ENCODE measurements around the gene ANO1.

ANO1 gene

DNA sequence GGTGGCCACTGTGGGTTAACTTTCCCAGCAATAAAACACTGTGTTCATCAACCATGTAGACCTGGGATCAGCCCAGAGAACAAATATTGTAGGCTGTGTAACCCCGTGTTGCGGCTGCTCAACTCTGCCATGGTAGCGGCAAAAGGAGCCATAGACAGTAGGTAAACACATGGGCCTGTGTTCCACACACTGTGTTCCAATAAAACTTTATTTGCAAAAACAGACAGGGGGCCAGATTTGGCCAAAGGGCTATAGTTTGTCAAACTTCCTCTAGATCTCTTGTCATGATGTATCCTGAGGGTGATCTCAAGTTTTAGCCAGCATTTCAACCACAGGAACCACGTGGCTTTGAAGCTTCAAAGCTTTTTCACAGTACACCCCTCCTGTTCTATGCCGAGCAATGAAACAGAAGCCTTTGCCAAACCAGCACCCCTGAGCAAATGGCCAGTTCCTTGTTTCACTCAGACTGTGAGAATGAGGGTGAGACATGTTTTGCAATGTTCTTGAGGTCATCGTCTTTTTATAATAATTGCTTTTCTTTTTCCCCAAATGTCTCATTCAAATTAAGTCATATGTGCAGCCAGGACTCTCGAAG lies 75.1 kb downstream of the ANO1 start:
- no peak for DNase-seq (ENCODE audit: extremely low spot score, insufficient read length, low read depth)
- no peak for FAIRE-seq

DNA sequence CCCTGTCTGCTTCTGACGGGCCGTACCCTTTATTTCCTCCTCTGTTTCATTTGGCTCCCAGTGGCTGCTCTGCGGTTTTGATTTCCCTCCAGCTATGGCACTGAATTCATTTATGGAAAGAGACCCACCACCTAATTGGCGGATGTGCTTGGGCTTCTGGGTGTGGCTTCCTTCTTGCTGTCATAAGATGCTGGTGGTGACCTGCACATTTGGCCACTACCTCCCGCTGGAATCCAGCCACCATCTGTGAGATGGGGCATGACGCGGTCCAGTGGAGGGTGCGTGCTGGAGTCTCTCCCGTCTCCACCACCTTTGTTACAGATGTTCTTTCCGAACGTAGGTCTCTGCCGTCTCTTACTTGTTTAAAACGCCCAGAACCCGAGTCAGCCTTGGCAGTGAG lies 77.3 kb downstream of the ANO1 start:
- DNase-seq (ENCODE audit: extremely low spot score, insufficient read length, low read depth): no peak
- FAIRE-seq: no peak

DNA sequence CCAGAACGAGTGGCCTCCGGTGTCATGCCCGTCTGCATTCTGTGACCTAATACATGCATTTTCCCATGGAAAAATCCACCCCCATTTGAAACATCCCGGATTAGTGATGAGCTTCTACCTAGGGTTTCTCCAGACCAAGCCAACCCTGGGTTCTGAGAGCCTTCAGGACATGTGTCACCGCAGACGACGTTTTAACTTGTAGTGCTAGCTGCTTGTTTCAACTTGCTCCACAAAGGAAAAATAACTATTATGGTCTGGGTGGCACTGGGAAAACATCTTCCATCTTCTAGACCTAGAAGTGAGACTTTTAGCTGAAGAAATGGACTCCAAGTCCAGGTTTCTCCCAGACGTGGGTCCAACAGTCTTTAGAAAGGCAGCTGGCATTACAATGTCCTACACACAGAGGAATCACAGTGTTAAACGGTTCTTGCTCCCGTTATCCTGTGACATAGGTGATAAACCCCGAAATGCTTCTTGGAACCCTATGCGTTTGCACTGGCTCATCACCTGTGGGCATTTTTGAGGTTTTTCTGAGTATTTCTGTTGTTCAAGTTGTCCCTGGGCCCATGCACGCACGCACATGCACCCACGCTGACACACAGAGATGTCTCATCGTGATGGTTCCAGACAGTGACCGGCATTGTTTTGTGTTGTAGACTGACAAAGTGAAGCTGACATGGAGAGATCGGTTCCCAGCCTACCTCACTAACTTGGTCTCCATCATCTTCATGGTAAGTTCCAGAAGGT lies 78.3 kb downstream of the ANO1 start:
- FAIRE-seq (no peak), DNase-seq (ENCODE audit: extremely low spot score, insufficient read length, low read depth) (no peak)

DNA sequence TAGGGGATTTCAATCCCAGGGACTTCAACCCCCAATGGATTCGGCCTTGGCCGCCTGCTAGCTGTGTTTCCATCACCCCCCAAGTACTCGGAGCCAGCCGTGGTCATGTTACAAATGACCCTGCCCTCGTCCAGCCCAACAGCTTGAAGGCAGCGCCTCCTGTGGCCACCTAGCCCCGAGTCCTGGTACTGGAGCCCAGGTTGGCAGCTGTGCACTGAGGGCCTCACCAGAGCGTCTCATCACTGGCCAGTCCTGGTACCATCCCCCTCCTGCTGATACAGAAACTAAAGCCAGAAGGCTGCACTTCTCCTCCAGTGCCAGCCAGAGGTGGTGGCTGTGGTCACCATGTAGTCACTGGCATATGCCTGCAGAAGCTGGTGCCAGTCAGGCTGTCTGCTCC lies 80.1 kb downstream of the ANO1 start:
- no peak for FAIRE-seq
- no peak for DNase-seq (ENCODE audit: extremely low spot score, insufficient read length, low read depth)

DNA sequence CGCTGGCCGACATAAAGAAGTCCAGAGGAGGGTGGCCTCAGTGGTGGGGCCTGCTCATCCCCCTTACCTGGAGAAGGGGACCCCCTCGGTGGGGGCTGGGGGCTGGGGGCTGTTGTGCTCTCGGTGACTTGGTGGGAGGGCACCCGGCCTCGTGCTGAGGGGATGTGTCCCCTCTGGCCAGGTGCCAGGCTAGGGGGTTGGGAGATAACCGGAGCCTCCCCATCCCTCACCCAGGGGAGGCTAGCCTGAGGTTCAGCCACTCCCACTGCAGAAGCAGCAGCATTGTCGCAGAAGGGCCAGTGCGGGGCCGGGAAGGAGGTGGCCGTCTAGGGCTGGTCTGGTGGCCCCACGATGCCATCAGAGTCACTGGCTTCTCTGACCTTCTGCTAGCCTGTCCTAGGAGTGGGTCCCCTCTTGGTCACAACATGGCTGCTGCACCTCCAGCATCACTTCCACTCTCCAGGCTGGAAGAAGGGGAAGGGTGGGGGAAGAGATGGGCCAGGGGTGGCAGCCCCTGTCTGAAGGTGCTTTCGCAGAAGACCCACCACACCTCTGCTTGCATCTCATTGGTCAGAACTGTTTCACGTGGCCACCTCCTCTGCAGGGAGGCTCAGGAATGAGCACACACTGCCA lies 80.8 kb downstream of the ANO1 start:
- no peak for FAIRE-seq
- DNase-seq (ENCODE audit: extremely low spot score, insufficient read length, low read depth): no peak

DNA sequence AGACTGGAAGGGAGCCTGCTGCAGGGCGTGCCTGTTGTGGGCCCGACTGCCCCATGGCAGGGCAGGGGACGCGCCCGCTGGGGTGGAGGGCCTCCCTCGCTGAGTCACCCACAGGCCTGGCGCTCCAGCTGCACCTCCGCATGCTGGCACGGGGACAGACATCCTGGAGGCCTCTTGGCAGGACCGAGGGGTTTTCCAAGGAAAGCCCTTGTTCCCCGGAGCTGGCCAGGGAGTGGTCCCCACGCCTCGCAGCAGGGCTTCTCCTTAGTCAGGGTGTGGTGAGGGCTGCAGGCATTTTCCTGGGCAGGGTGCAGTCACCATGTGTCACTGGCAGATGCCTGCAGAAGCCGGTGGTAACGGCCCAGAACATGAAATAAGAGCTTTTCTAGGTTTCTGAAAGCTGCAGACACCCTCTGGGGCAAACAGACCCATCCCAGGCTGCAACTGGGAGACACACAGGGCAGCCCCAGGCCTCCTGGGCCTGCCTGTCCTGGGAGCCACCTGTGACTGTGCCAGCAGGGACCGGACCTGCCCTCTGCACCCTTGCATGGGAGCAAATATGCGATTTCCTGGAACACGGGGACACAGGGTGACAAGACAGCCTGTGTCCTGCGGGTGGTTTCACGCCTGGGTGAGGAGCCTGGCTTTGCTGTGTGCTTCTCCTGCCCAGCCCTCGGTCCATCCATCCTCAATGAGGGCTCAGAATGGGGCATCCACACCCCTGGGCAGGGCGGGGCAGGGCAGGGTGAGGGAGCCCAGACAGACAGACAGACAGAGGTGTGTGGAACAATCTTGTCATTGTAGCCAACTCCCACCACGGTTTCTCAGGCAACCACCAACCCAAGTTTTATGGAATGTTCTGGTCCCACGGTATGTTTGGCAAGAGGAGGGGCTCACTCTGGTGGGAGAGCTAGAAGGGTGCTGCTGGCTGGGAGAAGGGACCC lies 81.8 kb downstream of the ANO1 start:
- FAIRE-seq: no peak

DNA sequence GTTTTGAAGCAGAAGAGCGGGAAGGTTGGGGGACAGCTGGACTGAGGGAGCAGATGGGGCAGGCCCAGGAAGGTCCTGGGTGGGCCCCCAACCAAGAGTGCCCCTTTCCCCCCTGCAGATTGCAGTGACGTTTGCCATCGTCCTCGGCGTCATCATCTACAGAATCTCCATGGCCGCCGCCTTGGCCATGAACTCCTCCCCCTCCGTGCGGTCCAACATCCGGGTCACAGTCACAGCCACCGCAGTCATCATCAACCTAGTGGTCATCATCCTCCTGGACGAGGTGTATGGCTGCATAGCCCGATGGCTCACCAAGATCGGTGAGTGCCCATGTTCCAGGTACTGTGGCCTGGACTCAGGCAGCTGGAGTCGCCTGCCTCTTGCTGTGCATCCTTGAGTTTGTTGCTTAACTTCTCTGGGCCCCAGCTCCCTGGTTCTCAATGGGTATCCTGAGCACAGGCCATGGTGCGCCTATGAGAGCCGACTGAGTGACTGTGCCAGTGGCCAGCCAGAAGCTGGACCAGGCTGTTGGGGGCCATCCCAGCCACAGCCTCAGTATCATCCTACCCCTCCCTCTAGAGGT lies 83.0 kb downstream of the ANO1 start:
- DNase-seq (ENCODE audit: extremely low spot score, insufficient read length, low read depth): no peak
- FAIRE-seq: no peak

More for the DNA sequence above, 81.8 kb downstream of the ANO1 start:
- DNase-seq (ENCODE audit: extremely low spot score, insufficient read length, low read depth): no peak

DNA sequence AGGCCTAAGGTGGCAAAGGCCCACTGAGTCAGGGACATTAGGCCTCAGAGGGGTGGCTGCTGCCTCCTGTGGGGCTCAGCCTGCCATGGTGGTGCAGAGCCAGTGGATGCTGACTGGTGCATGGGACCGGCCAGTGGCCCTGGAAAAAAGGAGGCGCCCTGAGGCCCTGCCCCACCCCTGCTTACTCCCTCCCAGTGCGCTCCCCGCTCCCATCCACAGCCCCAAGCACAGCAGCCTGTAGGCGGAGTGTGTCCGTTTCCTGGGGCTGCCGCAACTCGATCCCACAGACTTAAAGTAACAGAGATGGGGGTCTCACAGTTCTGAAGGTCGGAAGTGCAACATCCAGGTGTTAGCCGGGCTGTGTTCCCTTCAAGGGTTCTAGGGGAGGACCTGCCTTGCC lies 86.6 kb downstream of the ANO1 start:
- FAIRE-seq: no peak
- DNase-seq (ENCODE audit: extremely low spot score, insufficient read length, low read depth): no peak

DNA sequence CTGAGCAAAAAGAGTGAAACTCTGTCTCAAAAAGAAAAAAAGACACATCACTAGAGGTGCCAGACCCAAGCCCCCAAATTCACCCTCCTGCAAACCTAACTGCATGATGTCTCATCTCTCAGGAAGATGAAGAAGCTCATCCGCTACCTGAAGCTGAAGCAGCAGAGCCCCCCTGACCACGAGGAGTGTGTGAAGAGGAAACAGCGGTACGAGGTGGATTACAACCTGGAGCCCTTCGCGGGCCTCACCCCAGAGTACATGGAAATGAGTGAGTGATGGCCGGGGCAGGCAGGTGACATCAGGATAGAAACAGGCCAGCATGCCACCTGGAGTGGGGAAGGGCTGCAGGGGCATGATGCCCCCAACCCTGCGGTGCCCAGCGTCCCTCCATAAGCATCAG lies 89.0 kb downstream of the ANO1 start:
- DNase-seq (ENCODE audit: extremely low spot score, insufficient read length, low read depth) (no peak), FAIRE-seq (no peak)

DNA sequence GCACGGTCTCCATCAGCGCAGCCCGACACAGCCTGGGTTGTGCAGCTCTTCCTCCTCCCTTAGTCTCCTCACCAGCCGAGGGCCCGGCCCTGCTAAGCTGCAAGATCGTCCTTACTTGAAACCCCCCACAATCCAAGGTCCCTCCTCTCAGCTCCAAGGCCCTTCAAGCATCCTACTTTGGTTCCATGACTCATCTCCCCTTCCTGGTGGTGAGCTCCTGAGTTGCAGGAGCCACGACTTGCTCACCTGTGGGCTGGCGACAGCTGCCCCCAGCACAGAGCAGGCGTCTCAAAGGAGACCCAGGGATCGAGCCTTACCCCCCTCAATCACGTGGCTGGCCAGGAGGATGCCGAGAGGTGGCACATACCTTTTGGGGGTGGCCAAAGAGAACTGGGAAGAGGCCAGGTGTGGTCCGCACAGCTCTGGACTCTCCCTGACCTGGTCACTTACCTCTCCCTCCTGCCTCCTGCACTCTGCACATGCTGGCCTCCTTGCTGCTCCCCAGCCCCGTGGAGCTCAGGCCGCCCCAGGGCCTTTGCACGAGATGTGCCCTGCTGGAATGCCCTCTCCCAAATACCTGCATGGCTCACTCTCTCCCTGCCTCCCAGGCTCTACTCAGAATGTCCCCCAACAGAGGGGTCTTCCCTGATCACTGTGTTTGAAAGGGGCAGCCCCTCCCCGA lies 89.7 kb downstream of the ANO1 start:
- no peak for FAIRE-seq
- no peak for DNase-seq (ENCODE audit: extremely low spot score, insufficient read length, low read depth)

DNA sequence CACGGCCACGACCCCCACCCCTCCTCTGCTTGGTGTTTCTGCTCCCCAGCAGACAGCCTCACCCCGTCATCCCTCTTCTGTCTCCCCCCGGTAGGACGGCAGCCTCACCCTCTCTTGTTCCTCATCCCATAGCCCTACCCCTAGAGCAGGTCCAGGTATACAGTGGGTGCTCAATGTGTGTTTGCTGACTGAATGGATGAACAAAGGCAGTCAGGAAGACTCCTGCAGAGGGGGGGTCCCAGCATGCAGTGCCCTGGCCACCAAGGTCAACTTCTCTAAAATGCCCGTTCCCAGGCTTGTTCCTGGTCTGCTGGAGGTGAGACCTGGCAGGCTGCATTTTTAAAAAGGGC lies 90.3 kb downstream of the ANO1 start:
- DNase-seq (ENCODE audit: extremely low spot score, insufficient read length, low read depth) (no peak), FAIRE-seq (no peak)

DNA sequence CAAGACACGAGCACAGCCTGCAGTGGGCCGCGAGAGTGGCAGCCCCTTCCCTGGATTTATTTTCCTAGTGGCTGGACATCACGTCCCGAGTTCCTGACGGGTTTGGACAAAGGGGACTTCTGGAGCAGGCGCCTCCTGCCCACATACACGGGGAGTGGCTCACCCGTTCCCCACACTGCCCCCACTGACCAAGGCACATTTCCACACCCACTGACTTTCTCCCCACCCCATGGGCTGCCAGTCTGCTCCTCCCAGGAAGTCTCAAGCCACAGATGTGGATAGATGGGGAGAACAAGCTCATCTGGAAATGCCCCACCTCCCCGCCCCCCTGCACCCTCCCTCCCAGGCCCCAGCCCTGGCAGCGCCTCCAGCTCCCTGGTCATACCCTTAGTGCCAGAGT lies 91.0 kb downstream of the ANO1 start:
- no peak for FAIRE-seq
- DNase-seq (ENCODE audit: extremely low spot score, insufficient read length, low read depth): no peak

DNA sequence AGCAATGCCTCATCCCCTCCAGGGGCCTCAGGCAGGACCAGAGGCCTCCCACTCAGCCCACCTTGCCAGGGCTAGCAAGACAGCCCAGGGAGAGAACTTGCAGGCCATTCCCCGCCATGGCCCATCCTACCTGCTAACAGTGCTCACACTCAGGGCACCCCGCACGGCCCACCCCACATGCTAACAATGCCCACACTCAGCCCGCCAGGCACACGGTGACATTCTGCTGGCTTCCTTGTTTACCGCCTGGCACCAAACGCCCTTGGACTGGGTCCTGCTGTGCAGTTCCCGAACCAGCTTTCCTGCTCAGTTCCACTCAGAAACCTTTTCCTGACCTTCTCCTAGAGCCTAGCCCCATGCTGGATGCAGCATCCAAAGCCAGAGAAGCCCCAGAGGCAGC lies 91.5 kb downstream of the ANO1 start:
- FAIRE-seq (no peak), DNase-seq (ENCODE audit: extremely low spot score, insufficient read length, low read depth) (no peak)

DNA sequence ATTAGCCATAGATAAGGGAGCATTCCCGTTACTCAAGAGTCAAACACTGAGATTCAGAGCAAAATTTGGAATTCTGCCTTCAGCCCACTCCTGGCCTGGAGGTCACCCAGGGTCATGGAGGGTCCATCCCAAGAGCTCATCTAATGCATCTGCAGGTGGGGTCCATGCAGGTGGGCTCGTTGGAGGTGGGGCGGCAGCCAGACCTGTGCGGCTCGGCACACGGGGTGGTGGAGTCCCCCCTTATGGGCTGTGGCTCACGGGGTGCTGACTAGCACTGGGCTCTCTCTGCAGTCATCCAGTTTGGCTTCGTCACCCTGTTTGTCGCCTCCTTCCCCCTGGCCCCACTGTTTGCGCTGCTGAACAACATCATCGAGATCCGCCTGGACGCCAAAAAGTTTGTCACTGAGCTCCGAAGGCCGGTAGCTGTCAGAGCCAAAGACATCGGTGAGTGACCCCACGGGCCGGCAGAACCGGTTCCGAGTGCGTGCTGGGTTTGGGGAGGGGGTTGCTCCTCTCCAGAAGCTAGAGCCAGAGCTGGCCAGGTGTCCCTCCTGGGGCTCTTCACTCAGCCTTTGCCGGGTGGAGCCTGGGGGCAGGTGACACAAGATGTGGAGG lies 92.6 kb downstream of the ANO1 start:
- FAIRE-seq (no peak), DNase-seq (ENCODE audit: extremely low spot score, insufficient read length, low read depth) (no peak)

DNA sequence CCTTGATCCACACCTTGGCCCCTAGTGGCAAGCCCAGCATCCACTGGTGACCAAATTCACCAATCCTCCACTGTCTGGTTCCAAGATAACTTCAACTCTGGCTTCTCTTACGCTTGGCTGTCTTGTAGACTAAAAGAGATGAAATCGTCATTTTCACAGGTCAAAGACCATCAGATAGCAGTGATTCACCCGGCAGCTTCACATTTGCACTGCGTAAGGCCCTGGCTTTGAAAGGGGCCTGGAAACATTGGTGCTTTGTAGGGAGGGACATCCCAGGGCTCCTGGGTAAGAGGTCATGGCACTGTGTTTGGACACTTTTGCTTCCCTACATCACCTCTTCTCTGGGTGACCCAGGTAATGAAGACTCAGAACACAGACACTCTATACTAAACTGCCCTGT lies 94.9 kb downstream of the ANO1 start:
- FAIRE-seq: no peak

DNA sequence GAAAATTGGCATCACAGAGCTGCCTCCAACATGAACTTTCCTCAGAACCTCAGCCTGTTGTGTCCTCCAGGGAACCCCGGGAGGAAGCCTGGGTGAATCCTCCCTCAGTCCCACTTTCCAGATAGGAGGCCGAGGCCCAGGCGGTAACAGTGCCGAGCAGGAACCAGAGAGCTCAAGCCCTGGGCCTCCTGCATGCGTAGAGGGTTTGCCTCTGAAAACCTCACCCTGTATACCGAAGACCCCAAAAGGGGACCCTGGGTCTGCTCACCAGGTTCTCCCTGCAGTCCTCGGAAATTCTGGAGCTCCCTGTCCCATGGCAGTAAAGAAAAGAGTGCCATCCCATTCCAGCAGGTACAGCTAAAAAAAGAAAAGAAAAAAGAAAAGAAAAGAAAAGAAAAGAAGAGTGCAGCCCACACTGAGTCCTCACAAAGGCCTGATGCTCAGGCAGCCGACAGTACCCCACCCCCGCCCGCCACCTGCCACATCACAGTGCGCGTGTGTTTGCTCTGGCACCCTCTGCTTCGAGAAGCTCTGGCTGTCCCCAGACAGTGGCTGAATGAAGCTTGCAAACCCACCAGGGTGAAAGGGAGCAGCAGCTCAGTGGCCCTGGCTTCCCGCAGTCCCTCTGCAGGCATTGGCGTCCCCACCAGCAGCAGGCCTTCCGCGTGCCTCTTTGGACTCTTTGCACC lies 96.6 kb downstream of the ANO1 start:
- DNase-seq (ENCODE audit: extremely low spot score, insufficient read length, low read depth): no peak
- no peak for FAIRE-seq

More for the DNA sequence above, 94.9 kb downstream of the ANO1 start:
- DNase-seq (ENCODE audit: extremely low spot score, insufficient read length, low read depth): no peak

DNA sequence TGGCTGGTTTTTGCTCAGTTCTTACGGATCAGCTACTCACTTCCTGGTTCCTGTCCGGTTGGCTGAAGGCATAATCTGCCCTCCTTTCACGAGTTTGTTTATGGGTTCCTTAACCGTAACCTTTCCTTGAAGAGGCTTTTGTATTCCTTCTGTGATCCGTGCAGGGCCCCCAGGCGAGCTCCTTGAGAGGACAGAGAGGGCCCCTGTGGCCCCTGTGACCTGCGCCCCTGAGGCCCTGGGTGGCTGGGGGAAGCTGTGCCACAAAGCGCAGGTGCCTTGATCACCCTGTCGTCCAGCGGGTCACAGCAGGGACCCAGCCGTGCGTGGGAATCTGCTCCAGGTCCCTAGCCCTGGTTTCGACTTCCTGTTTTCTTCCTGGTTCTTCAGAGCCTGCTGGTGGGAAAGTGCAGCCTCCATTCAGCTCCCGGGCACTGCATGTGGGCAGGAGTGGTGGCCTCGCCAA lies 97.2 kb downstream of the ANO1 start:
- DNase-seq (ENCODE audit: extremely low spot score, insufficient read length, low read depth) (no peak), FAIRE-seq (no peak)

DNA sequence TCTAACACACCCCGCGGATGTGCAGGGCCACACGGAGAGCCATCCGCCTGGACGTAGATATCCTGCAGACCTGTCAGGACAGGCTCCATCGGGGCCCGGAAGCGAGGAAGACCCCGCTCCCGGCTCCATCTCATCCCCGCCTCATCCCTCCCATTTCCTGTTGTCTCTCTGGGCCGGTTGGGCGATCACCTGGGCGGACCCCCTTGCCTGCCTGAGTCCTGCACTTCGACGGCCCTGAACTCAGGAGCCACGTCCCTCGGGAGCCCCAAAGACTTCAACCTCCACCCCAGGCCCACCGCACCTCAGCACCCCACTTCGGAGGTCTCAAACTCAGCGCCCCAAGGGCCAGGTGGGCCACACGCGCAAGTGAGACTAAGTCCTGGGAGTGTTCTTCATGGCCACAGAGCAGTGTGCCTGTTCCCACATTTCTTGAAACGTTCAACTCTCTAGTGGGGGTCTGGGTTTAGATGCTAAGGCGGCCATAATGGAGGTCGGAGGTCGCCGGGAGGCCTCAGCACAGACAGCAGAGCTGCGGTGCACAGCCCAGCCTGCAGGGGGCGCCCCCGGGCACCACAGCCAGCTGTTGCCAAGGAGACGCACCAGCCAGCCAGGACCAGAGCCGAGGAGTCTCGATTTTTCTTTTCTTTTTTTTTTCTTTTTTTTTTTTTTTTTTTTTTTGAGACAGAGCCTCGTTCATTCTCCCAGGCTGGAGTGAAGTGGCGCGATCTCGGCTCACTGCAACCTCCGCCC lies 99.0 kb downstream of the ANO1 start:
- DNase-seq (ENCODE audit: extremely low spot score, insufficient read length, low read depth) (peak; percentile 60), FAIRE-seq (no peak)
